GM12878 (cell line): Measurements from ENCODE around the gene SGIP1. TPM values are rescaled to one million over a fixed set of nuclear protein-coding genes. Genes with fewer than 3 reads are reported as not detected.

Source experiments
- ATAC-seq: fragments of 200-7000 bp; cut with Tn5 transposase; 3 replicates; pipeline ENCODE4 v1.9.1; 2020; ENCODE audit warnings: mild to moderate bottlenecking, moderate library complexity
- BruUV-seq: library from RNA; stranded (reverse); fragments of 400-500 nt; replicated peaks from 2 replicates; lab custom pipeline; 2021; lab: Mats Ljungman, UMichigan
- CTCF ChIA-PET: fragments of 300-600 bp; sonication (Branson Sonifier 250); formaldehyde crosslinking; extraction: SDS; loops from one replicate; lab custom pipeline; 2021; ENCODE audit warnings: inconsistent platforms; lab: Yijun Ruan, JAX
- POLR2A ChIA-PET: fragments of 350-600 bp; formaldehyde crosslinking; extraction: SDS; loops from one replicate; lab custom pipeline; 2021; ENCODE audit warnings: inconsistent platforms; lab: Charles Lee
- RAD21 ChIA-PET: fragments of 300-600 bp; sonication (Branson Sonifier 250); formaldehyde crosslinking; loops from one replicate; lab custom pipeline; 2023; ENCODE audit warnings: antibody characterized with exemption; ENCODE audit not compliant: unreplicated experiment; lab: Charles Lee
- SMC1A ChIA-PET: fragments of 300-600 bp; sonication (Branson Sonifier 250); formaldehyde crosslinking; loops from one replicate; lab custom pipeline; 2023; ENCODE audit not compliant: unreplicated experiment, uncharacterized antibody; lab: Charles Lee
- DNase-seq: peaks from one replicate; pipeline ENCODE4 v3.0.0-alpha.2; 2011; ENCODE audit warnings: low read depth, low spot score
- FAIRE-seq: peaks from 3 replicates; lab custom pipeline; 2011; peaks lifted over from hg19 to GRCh38; lab: Jason Lieb, UNC
- H2AFZ ChIP-seq: 2 replicates; pipeline ENCODE4 v1.6.0; 2011; ENCODE audit warnings: low read depth, low read length, control low read depth; ENCODE audit not compliant: control insufficient read depth
- H3K27ac ChIP-seq: 2 replicates; pipeline ENCODE4 v1.5.1; 2011; ENCODE audit warnings: control low read depth; ENCODE audit not compliant: control insufficient read depth, insufficient read depth
- H3K27me3 ChIP-seq, 2 experiments: replicated peaks in 1 of 2; 2 replicates each; pipeline versions ENCODE4 v1.6.0 to v1.6.1; 2011; ENCODE audit warnings: low read length in 1 of 2; ENCODE audit not compliant: control insufficient read depth in 2 of 2, insufficient read depth in 2 of 2
- H3K36me3 ChIP-seq, 2 experiments: 2 replicates each; pipeline ENCODE4 v1.5.1; 2011; ENCODE audit warnings: low read length in 1 of 2; ENCODE audit not compliant: control insufficient read depth in 2 of 2, insufficient read depth in 2 of 2
- H3K4me1 ChIP-seq: 2 replicates; pipeline ENCODE4 v1.6.1; 2011; ENCODE audit warnings: mild to moderate bottlenecking, low read length, moderate library complexity, mixed read lengths; ENCODE audit not compliant: control insufficient read depth, insufficient read depth
- H3K4me2 ChIP-seq: 2 replicates; pipeline ENCODE4 v1.6.0; 2011; ENCODE audit warnings: control low read depth; ENCODE audit not compliant: control insufficient read depth, insufficient read depth
- H3K4me3 ChIP-seq: fragments of 200-600 bp; sonication (generic); 2 replicates; pipeline ENCODE4 v1.5.1; 2016
- H3K79me2 ChIP-seq: 2 replicates; pipeline ENCODE4 v1.6.0; 2011; ENCODE audit warnings: low read length; ENCODE audit not compliant: control insufficient read depth, insufficient read depth
- H3K9ac ChIP-seq: 2 replicates; pipeline ENCODE4 v1.8.0; 2011; ENCODE audit warnings: low read length, control low read depth, mixed read lengths; ENCODE audit not compliant: control insufficient read depth, insufficient read depth
- H3K9me3 ChIP-seq: replicated peaks from 3 replicates; pipeline ENCODE4 v1.5.1; 2011; ENCODE audit warnings: mild to moderate bottlenecking, low read length; ENCODE audit not compliant: control insufficient read depth, insufficient read depth
- H4K20me1 ChIP-seq: 2 replicates; pipeline ENCODE4 v1.6.0; 2011; ENCODE audit not compliant: control insufficient read depth, insufficient read depth
- ASH2L ChIP-seq: fragments of 300-600, 200-600 bp; sonication (generic); IDR thresholded peaks from 2 replicates; pipeline ENCODE4 v1.6.1; 2017; ENCODE audit warnings: low read depth, mild to moderate bottlenecking, borderline replicate concordance
- ATF2 ChIP-seq: IDR thresholded peaks from 2 replicates; pipeline ENCODE4 v1.6.1; 2012; ENCODE audit warnings: low read length, inconsistent platforms
- HCFC1 ChIP-seq: fragments of 150-350 bp; IDR thresholded peaks from 2 replicates; pipeline ENCODE4 v1.6.1; 2014; ENCODE audit warnings: low read length
- IRF5 ChIP-seq: fragments of 450-650 bp; IDR thresholded peaks from 2 replicates; pipeline ENCODE4 v1.6.1; 2017; ENCODE audit warnings: borderline replicate concordance
- KAT2A ChIP-seq: conservative IDR thresholded peaks from 2 replicates; pipeline ENCODE4 v1.6.1; 2011; ENCODE audit warnings: low read depth, low read length; ENCODE audit not compliant: control insufficient read depth
- KLF5 ChIP-seq: fragments of 450-650 bp; IDR thresholded peaks from 2 replicates; pipeline ENCODE4 v1.6.1; 2014; ENCODE audit warnings: mild to moderate bottlenecking; ENCODE audit not compliant: partially characterized antibody
- MYC ChIP-seq: IDR thresholded peaks from 2 replicates; pipeline ENCODE4 v1.6.1; 2011; ENCODE audit warnings: mild to moderate bottlenecking, low read length, moderate library complexity, inconsistent platforms; ENCODE audit not compliant: insufficient read depth, insufficient replicate concordance, insufficient read length, severe bottlenecking
- NFYB ChIP-seq: IDR thresholded peaks from 2 replicates; pipeline ENCODE4 v1.6.1; 2011; ENCODE audit warnings: low read depth, mild to moderate bottlenecking, low read length, improper control_type of control experiment, moderate library complexity; ENCODE audit not compliant: insufficient read depth
- PRDM15 ChIP-seq: fragments of 450-650 bp; formaldehyde crosslinking; IDR thresholded peaks from 2 replicates; pipeline ENCODE4 v1.4.0; 2020; ENCODE audit warnings: mild to moderate bottlenecking, moderate library complexity
- REST ChIP-seq: IDR thresholded peaks from 2 replicates; pipeline ENCODE4 v1.6.1; 2012; ENCODE audit warnings: mild to moderate bottlenecking, low read depth, low read length
- SMAD5 ChIP-seq: IDR thresholded peaks from 2 replicates; pipeline ENCODE4 v1.6.1; 2016; ENCODE audit warnings: antibody characterized with exemption, low read depth
- SP1 ChIP-seq: IDR thresholded peaks from one replicate; pipeline ENCODE4 v1.6.1; 2011; ENCODE audit warnings: low read depth, low read length
- TCF12 ChIP-seq: IDR thresholded peaks from 2 replicates; pipeline ENCODE4 v1.6.1; 2011; ENCODE audit warnings: low read depth, mild to moderate bottlenecking, low read length
- ZNF384 ChIP-seq: IDR thresholded peaks from 2 replicates; pipeline ENCODE4 v1.6.1; 2012; ENCODE audit warnings: low read depth, mild to moderate bottlenecking, low read length, improper control_type of control experiment, borderline replicate concordance
- ZZZ3 ChIP-seq: IDR thresholded peaks from 2 replicates; pipeline ENCODE4 v1.6.1; 2011; ENCODE audit warnings: low read depth; ENCODE audit not compliant: control insufficient read depth, insufficient read length
- WGBS: methylation state at CpG from one replicate; pipeline ENCODE4 v1.1.6; 2016; ENCODE audit warnings: low lambda C conversion rate; ENCODE audit not compliant: insufficient replicate concordance, insufficient coverage; ENCODE audit errors: missing lambda C conversion rate; 5-methylcytosine and 5-hydroxymethylcytosine counted together
- in situ Hi-C: fragments of 300-500 bp; cut with MboI; formaldehyde crosslinking; loops from 9 replicates; pipeline ENCODE4 v1.14.3; 2018; ENCODE audit warnings: mixed read lengths
- intact Hi-C: fragments of 100-400 bp; cut with micrococcal nuclease; formaldehyde crosslinking; loops from one replicate; pipeline ENCODE4 v1.14.2; 2022; ENCODE audit not compliant: unreplicated experiment
- polyA plus RNA-seq, 11 experiments: library from polyadenylated mRNA; depleted of rRNA in 4 of 11; unstranded in 6 of 11; stranded (reverse) in 5 of 11; fragments of >200 nt; fragmentation: Nextera tagmentation in 4 of 11; fragmentation: Illumina TruSeq in 1 of 11; extraction: Ambion mirVana in 4 of 11; extraction: Trizol in 1 of 11; gene quantifications; 1 replicate in 1 of 11; 2 replicates in 10 of 11; pipeline versions ENCODE4 v1.2.1 to v1.2.3, GENCODE V29; 2011 to 2016; ENCODE audit warnings: inconsistent platforms in 2 of 11, missing spikeins in 2 of 11, low read depth in 1 of 11
- total RNA-seq, 4 experiments: library from RNA; depleted of rRNA in 3 of 4; stranded (reverse); fragments of >200 nt in 3 of 4; fragmentation: Illumina TruSeq in 1 of 4; extraction: Trizol in 1 of 4; gene quantifications; 2 replicates each; pipeline versions ENCODE4 v1.2.1 to v1.2.3, GENCODE V29; 2013 to 2021

The SGIP1 gene
- total and polyA plus RNA-seq, 10 of the 15 experiments (the other 5 are each of a cell fraction or from before 2014, with no cell fraction given): 0.15 TPM; not detected in 9

- Histone ChIP-seq H3K4me2 (no peak overlapping the region), H3K27me3 (no peaks in the 10 kb centered on the region), H3K4me1 (no peaks in the 10 kb centered on the region), H3K36me3 (no peaks in the 10 kb centered on the region), H3K9ac (no peak overlapping the region), H3K4me3 (no peak overlapping the region), H3K79me2 (no peaks in the 10 kb centered on the region), H2AFZ (no peak overlapping the region), H3K9me3 (no peaks in the 10 kb centered on the region), H4K20me1 (no peaks in the 10 kb centered on the region), H3K27ac (no peak overlapping the region)
- BruUV-seq: no TSS peak
- ChIA-PET POLR2A (no interaction called here), CTCF (interaction anchor here (0.5 kb wide), 1 partner anchor 1613 kb away, joined by 3 read pairs; no protein-coding TSS in a partner anchor), SMC1A (no interaction called here), RAD21 (no interaction called here)
- 0% methylated on average over 1 of the region's 1 CpG for WGBS
- DNase-seq (no peak), FAIRE-seq (no peak), ATAC-seq (no peak)
- intact Hi-C loops (no loop called here), in situ Hi-C loops (no loop called here)
- TF ChIP-seq ZNF384: no peak
- no peak for TF ChIP-seq KAT2A
- no peak for TF ChIP-seq TCF12
- no peak for TF ChIP-seq HCFC1
- TF ChIP-seq PRDM15: no peak
- no peak for TF ChIP-seq REST
- TF ChIP-seq SP1: no peak
- no peak for TF ChIP-seq ATF2
- TF ChIP-seq IRF5: no peak
- TF ChIP-seq ZZZ3: no peak
- no peak for TF ChIP-seq MYC
- TF ChIP-seq KLF5: no peak
- no peak for TF ChIP-seq NFYB
- no peak for TF ChIP-seq ASH2L
- TF ChIP-seq SMAD5: no peak
Observed at GRCh38 chr1:66578841-66579240, 44.9 kb downstream of the SGIP1 start.
